A673 (cell line): ENCODE results near the gene NUMB.

Source experiments
- EZH2 ChIP-seq: fragments of 200-600 bp; sonication (generic); IDR thresholded peaks from 2 replicates; pipeline ENCODE4 v1.6.1; 2017; ENCODE audit warnings: borderline replicate concordance, low read depth, mild to moderate bottlenecking, mixed read lengths, antibody characterized with exemption, low read length; ENCODE audit not compliant: poor library complexity, severe bottlenecking
- TF ChIP-seq, protein P1 (sequence below): fragments of 300-800, 200-600 bp; sonication (generic); conservative IDR thresholded peaks from 2 replicates; pipeline ENCODE4 v1.5.1; 2017; ENCODE audit warnings: low read depth, mild to moderate bottlenecking, antibody characterized with exemption, low read length, moderate library complexity, mixed read lengths

DNA sequence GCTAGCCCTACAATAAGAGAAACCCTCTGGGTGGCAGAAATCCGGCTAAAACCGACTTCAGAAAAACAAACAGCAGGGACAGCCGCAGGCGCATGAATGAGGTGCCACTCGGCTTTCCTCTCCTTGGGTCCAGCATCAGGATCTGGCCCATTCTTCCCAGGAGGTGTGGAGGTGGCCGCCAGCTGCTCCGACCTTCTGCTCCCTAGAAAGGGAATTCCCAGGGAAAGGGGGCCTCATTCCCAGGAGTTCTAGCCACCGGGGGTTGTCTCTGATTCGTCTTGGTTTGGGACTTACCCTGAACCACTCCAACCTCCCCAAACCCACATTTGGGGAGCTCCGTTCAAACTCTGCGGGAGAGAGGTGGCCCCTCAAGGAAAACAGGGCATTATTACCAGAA is 208.0 kb downstream of the NUMB start:
- TF ChIP-seq, protein P1, sequence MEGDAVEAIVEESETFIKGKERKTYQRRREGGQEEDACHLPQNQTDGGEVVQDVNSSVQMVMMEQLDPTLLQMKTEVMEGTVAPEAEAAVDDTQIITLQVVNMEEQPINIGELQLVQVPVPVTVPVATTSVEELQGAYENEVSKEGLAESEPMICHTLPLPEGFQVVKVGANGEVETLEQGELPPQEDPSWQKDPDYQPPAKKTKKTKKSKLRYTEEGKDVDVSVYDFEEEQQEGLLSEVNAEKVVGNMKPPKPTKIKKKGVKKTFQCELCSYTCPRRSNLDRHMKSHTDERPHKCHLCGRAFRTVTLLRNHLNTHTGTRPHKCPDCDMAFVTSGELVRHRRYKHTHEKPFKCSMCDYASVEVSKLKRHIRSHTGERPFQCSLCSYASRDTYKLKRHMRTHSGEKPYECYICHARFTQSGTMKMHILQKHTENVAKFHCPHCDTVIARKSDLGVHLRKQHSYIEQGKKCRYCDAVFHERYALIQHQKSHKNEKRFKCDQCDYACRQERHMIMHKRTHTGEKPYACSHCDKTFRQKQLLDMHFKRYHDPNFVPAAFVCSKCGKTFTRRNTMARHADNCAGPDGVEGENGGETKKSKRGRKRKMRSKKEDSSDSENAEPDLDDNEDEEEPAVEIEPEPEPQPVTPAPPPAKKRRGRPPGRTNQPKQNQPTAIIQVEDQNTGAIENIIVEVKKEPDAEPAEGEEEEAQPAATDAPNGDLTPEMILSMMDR, result no peak
- TF ChIP-seq EZH2, result no peak
